Measurements from ENCODE around the gene FABP6.

- TF ChIP-seq POLR2A (IDR thresholded peaks at IDR 0.05) (no peak), CTCF (IDR thresholded peaks at IDR 0.05) (no peak)
Observed at GRCh38 chr5:160221082-160221481, 8.2 kb upstream of the FABP6 start.
